ENCODE results near the gene PEX11G.

PEX11G gene

GRCh38 chr19:7494416-7495098 lies 5.7 kb upstream of the PEX11G start:
- DNase-seq (ENCODE audit: low read depth, low spot score): peak; percentile 49

- no peak for DNase-seq (ENCODE audit: low read depth, low spot score)
Measured at GRCh38 chr19:7492558-7492957, 3.7 kb upstream of the PEX11G start.

GRCh38 chr19:7492142-7492541 lies 3.3 kb upstream of the PEX11G start:
- DNase-seq (ENCODE audit: low read depth, low spot score): no peak

GRCh38 chr19:7489609-7490044 lies 792 bp upstream of the PEX11G start:
- DNase-seq (ENCODE audit: low read depth, low spot score): no peak

- DNase-seq (ENCODE audit: low read depth, low spot score): no peak
Measured at GRCh38 chr19:7486923-7487322, 1.9 kb downstream of the PEX11G start.

GRCh38 chr19:7483720-7484201 lies 5.1 kb downstream of the PEX11G start:
- no peak for DNase-seq (ENCODE audit: low read depth, low spot score)

- peak; percentile 78 for DNase-seq (ENCODE audit: low read depth, low spot score)
Measured at GRCh38 chr19:7482584-7483439, 6.0 kb downstream of the PEX11G start.

- no peak for DNase-seq (ENCODE audit: low read depth, low spot score)
Measured at GRCh38 chr19:7480970-7481255, 7.9 kb downstream of the PEX11G start.

- peak; percentile 48 for DNase-seq (ENCODE audit: low read depth, low spot score)
Measured at GRCh38 chr19:7480222-7480969, 8.4 kb downstream of the PEX11G start.

GRCh38 chr19:7478843-7479227 lies 10.0 kb downstream of the PEX11G start:
- no peak for DNase-seq (ENCODE audit: low read depth, low spot score)

- DNase-seq (ENCODE audit: low read depth, low spot score): no peak
Measured at GRCh38 chr19:7478173-7478842, 10.5 kb downstream of the PEX11G start.

- DNase-seq (ENCODE audit: low read depth, low spot score): no peak
Measured at GRCh38 chr19:7477758-7478157, 11.1 kb downstream of the PEX11G start.

GRCh38 chr19:7476777-7477494 lies 11.9 kb downstream of the PEX11G start:
- peak; percentile 39 for DNase-seq (ENCODE audit: low read depth, low spot score)

GRCh38 chr19:7476241-7476640 lies 12.6 kb downstream of the PEX11G start:
- DNase-seq (ENCODE audit: low read depth, low spot score): no peak

- DNase-seq (ENCODE audit: low read depth, low spot score): no peak
Measured at GRCh38 chr19:7475665-7476064, 13.2 kb downstream of the PEX11G start.

- no peak for DNase-seq (ENCODE audit: low read depth, low spot score)
Measured at GRCh38 chr19:7471696-7472615, 16.9 kb downstream of the PEX11G start.

- no peak for DNase-seq (ENCODE audit: low read depth, low spot score)
Measured at GRCh38 chr19:7470540-7471305, 18.1 kb downstream of the PEX11G start.

- no peak for DNase-seq (ENCODE audit: low read depth, low spot score)
Measured at GRCh38 chr19:7469669-7470285, 19.1 kb downstream of the PEX11G start.

GRCh38 chr19:7468840-7469239 lies 20.0 kb downstream of the PEX11G start:
- DNase-seq (ENCODE audit: low read depth, low spot score): no peak
